Spleen (tissue), 11 donors: ENCODE data around the gene CPLANE1. TPM values are rescaled to one million over a fixed set of nuclear protein-coding genes. Genes with fewer than 3 reads are reported as not detected.

Experiments used
- DNase-seq: peaks from one replicate; pipeline ENCODE4 v3.0.0-alpha.2; 2020
- H3K27ac ChIP-seq, 8 donors: fragments of 200-600 bp; sonication (generic) in 7 of 8; 1 replicate in 4 of 8; 2 replicates in 4 of 8; pipeline versions ENCODE4 v1.5.0 to v1.8.0; 2016 to 2021; ENCODE audit warnings: inconsistent platforms in 4 of 8, mild to moderate bottlenecking in 4 of 8, moderate library complexity in 1 of 8
- H3K27me3 ChIP-seq, 7 donors: fragments of 200-600 bp; sonication (generic) in 6 of 7; replicated peaks in 1 of 7; 1 replicate in 4 of 7; 2 replicates in 3 of 7; pipeline versions ENCODE4 v1.5.0 to v1.8.0; 2016 to 2021; ENCODE audit warnings: inconsistent platforms in 3 of 7, mild to moderate bottlenecking in 1 of 7
- H3K36me3 ChIP-seq, 6 donors: fragments of 200-600 bp; sonication (generic) in 5 of 6; 1 replicate in 4 of 6; 2 replicates in 2 of 6; pipeline versions ENCODE4 v1.5.0 to v1.8.0; 2016 to 2021; ENCODE audit warnings: inconsistent platforms in 2 of 6
- H3K4me1 ChIP-seq, 6 donors: fragments of 200-600 bp; sonication (generic) in 5 of 6; 1 replicate in 3 of 6; 2 replicates in 3 of 6; pipeline versions ENCODE4 v1.5.0 to v1.8.0; 2016 to 2021; ENCODE audit warnings: inconsistent platforms in 3 of 6
- H3K4me3 ChIP-seq, 8 donors: fragments of 200-600 bp; sonication (generic) in 7 of 8; 1 replicate in 4 of 8; 2 replicates in 4 of 8; pipeline versions ENCODE4 v1.5.0 to v1.8.0; 2016 to 2021; ENCODE audit warnings: inconsistent platforms in 4 of 8, mild to moderate bottlenecking in 4 of 8, moderate library complexity in 2 of 8
- H3K9me3 ChIP-seq, 8 donors: fragments of 200-600 bp; sonication (generic) in 7 of 8; 1 replicate in 4 of 8; 2 replicates in 4 of 8; pipeline versions ENCODE4 v1.5.0 to v1.8.0; 2016 to 2021; ENCODE audit warnings: inconsistent platforms in 4 of 8
- POLR2A ChIP-seq, 3 donors: fragments of 450-650 bp; IDR thresholded peaks; one replicate each; pipeline ENCODE4 v1.5.1; 2017; ENCODE audit warnings: antibody characterized with exemption in 3 of 3, mild to moderate bottlenecking in 1 of 3
- POLR2AphosphoS5 ChIP-seq, 3 donors: sonication (generic); formaldehyde crosslinking; IDR thresholded peaks; one replicate each; pipeline ENCODE4 v1.5.1; 2017; ENCODE audit warnings: antibody characterized with exemption in 3 of 3
- WGBS, 5 donors: extraction: QIAGEN DNeasy Blood & Tissue Kit in 3 of 5; methylation state at CpG; one replicate each; pipeline versions ENCODE4 v1.1.5 to v1.1.7; 2013 to 2018; 5-methylcytosine and 5-hydroxymethylcytosine counted together
- intact Hi-C: fragments of 100-400 bp; cut with DNase I; formaldehyde crosslinking; loops from one replicate; pipeline ENCODE4 v1.15.0; 2023; ENCODE audit warnings: low total_unique reads
- polyA plus RNA-seq, 3 donors: library from polyadenylated mRNA; stranded (reverse); fragments of 200-250 nt; gene quantifications; one replicate each; pipeline ENCODE4 v1.2.1, GENCODE V29; 2013
- small RNA-seq, 4 donors: library from RNA; depleted of rRNA; stranded (forward); fragments of <200 nt; gene quantifications; one replicate each; pipeline ENCODE3, GENCODE V24; 2016
- total RNA-seq, 7 donors: library from RNA; depleted of rRNA in 3 of 7; stranded (reverse); fragments of >200 nt in 3 of 7; fragmentation: NEBNext Ultra II Directional in 4 of 7; extraction: Animal tissue kit (Norgen Biotek cat#: 25700) in 4 of 7; gene quantifications; one replicate each; pipeline versions ENCODE4 v1.1.0 to v1.2.1, GENCODE V29; 2016 to 2021
- TF ChIP-seq, protein P1 (sequence below), 11 experiments: fragments of 200-600 bp in 7 of 11; fragments of 450-650 bp in 4 of 11; sonication (generic) in 4 of 11; IDR thresholded peaks in 8 of 11; conservative IDR thresholded peaks in 3 of 11; 1 replicate in 7 of 11; 2 replicates in 4 of 11; pipeline versions ENCODE4 v1.4.0 to v1.8.0; 2016 to 2021; ENCODE audit warnings: antibody characterized with exemption in 11 of 11, inconsistent platforms in 4 of 11, mild to moderate bottlenecking in 1 of 11
- donor health status: healthy with polysubstance abuse.
- donor health status: DM: no; HTN: no; CAD: no; lungs with moderate emphysema.
- donor health status: DM: no; HTN: no; CAD: no.
- donor health status: Bipolar disorder and iron deficiency.
- donor health status: healthy.
- donor health status: DM: no; HTN: no; CAD: no.
- donor health status: DM: yes; HTN: yes; CAD: no.

The CPLANE1 gene
- total and polyA plus RNA-seq, 10 donors = 1.2 to 31.7 (median 19.1) TPM

DNA sequence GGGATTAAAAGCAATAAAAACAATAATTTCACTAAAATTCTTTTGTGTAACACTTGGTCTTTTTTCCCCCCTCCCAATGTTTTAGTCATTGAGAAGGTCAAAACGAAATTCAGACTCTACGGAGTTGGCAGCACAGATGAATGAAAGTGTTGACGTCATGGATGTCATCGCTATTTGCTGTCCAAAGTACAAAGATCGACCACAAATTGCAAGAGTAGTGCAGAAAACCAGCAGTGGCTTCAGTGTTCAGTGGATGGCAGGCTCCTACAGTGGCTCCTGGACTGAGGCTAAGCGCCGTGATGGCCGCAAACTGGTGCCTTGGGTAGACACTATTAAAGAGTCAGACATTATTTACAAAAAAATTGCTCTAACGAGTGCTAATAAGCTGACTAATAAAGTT lies 184.7 kb downstream of the CPLANE1 start:
- 93 to 98% (median 97%) methylated on average over 9 of the region's 9 CpGs for WGBS, 5 donors
- Histone ChIP-seq H3K4me3 (no peak overlapping the region), H3K27ac (no peak overlapping the region), H3K4me1 (no peaks in the 10 kb centered on the region), H3K36me3 (peaks cover 0 to 75% (median 59%) of the 10 kb centered on the region in 6 donors), H3K27me3 (no peaks in the 10 kb centered on the region), H3K9me3 (no peaks in the 10 kb centered on the region)
- DNase-seq = no peak
- TF ChIP-seq, protein P1, sequence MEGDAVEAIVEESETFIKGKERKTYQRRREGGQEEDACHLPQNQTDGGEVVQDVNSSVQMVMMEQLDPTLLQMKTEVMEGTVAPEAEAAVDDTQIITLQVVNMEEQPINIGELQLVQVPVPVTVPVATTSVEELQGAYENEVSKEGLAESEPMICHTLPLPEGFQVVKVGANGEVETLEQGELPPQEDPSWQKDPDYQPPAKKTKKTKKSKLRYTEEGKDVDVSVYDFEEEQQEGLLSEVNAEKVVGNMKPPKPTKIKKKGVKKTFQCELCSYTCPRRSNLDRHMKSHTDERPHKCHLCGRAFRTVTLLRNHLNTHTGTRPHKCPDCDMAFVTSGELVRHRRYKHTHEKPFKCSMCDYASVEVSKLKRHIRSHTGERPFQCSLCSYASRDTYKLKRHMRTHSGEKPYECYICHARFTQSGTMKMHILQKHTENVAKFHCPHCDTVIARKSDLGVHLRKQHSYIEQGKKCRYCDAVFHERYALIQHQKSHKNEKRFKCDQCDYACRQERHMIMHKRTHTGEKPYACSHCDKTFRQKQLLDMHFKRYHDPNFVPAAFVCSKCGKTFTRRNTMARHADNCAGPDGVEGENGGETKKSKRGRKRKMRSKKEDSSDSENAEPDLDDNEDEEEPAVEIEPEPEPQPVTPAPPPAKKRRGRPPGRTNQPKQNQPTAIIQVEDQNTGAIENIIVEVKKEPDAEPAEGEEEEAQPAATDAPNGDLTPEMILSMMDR (IDR thresholded peaks at IDR 0.05 in 8 of 11, conservative IDR thresholded peaks at IDR 0.05 in 3 of 11) = no peak
- TF ChIP-seq POLR2A (IDR thresholded peaks at IDR 0.05) (no peak), POLR2AphosphoS5 (IDR thresholded peaks at IDR 0.05) (no peak)
- intact Hi-C loops = no loop called here

DNA sequence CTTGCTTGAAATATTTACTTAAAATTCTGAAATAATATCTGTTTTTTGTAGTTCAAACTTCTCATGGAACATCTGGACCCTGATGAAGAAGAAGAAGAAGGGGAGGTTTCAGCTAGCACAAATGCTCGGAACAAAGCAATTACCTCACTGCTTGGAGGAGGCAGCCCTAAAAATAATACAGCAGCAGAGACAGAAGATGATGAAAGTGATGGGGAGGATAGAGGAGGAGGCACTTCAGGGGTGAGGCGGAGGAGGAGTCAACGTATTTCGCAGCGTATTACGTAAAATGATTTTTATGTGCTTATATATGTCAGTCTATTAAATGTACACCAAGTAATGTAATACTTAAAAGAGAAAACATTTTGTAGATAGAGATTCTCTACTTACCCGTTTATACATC lies 185.4 kb downstream of the CPLANE1 start:
- Histone ChIP-seq H3K27ac (no peak overlapping the region), H3K4me3 (no peak overlapping the region), H3K9me3 (no peaks in the 10 kb centered on the region), H3K27me3 (no peaks in the 10 kb centered on the region), H3K4me1 (no peaks in the 10 kb centered on the region), H3K36me3 (peaks cover 0 to 82% (median 66%) of the 10 kb centered on the region in 6 donors)
- TF ChIP-seq POLR2A (IDR thresholded peaks at IDR 0.05) = no peak
- TF ChIP-seq, protein P1 (IDR thresholded peaks at IDR 0.05 in 8 of 11, conservative IDR thresholded peaks at IDR 0.05 in 3 of 11) = no peak
- no peak for TF ChIP-seq POLR2AphosphoS5 (IDR thresholded peaks at IDR 0.05)
- intact Hi-C loops = no loop called here
- DNase-seq = no peak
- WGBS, 5 donors = 96 to 98% (median 97%) methylated on average over 7 of the region's 7 CpGs

DNA sequence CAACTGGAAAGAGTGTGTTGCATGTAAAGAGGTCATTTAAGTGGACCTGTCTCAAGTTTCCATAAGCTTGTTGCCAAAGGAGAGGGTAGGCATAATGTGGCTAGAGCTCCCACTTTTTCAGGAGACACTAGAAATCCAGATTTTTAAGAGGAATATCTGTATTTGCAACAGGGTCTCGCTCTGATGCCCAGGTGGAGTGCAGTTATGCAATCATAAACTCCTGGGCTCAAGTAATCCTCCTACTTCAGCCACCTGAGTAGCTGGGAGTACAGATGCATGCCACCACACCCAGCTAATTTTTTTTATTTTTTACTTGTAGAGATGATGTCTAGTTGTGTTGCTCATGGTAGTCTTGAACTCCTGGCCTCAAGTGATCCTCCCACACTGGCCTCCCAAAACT lies 189.1 kb downstream of the CPLANE1 start:
- H3K9me3 ChIP-seq = no peaks in the 10 kb centered on the region
- H3K27me3 ChIP-seq = no peaks in the 10 kb centered on the region
- no peak overlapping the region for H3K4me3 ChIP-seq
- H3K27ac ChIP-seq = no peak overlapping the region
- TF ChIP-seq, protein P1 (IDR thresholded peaks at IDR 0.05 in 8 of 11, conservative IDR thresholded peaks at IDR 0.05 in 3 of 11) = no peak
- TF ChIP-seq POLR2A (IDR thresholded peaks at IDR 0.05) (no peak), POLR2AphosphoS5 (IDR thresholded peaks at IDR 0.05) (no peak)
- WGBS, 5 donors = 96 to 100% (median 97%) methylated on average over 1 of the region's 1 CpG
- H3K4me1 ChIP-seq = no peaks in the 10 kb centered on the region
- intact Hi-C loops = no loop called here
- peaks cover 0 to 100% (median 80%) of the 10 kb centered on the region in 6 donors for H3K36me3 ChIP-seq
- no peak for DNase-seq

DNA sequence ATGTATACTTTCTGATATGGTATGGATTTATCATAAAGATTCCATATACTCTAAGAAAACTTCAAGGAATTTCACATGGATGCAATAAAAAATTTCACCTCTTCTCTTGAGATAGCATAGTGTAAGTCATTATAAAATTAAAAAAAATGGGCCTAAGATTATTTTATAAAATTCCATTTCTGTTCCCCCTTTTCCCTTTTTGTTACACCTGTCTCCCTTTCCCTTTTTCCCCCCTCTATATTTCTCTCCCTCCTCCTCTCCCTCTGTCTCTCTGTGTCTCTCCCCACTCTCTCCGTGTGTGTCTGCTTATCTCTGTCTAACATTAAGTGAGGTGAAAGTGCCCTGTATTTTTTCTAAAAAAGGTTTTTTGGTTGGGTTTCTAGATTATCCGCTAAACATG lies 192.4 kb downstream of the CPLANE1 start:
- peaks cover 2 to 100% (median 76%) of the 10 kb centered on the region in 6 donors for H3K36me3 ChIP-seq
- 83 to 92% (median 90%) methylated on average over 2 of the region's 2 CpGs for WGBS, 5 donors
- H3K4me3 ChIP-seq = no peak overlapping the region
- intact Hi-C loops = no loop called here
- DNase-seq = no peak
- no peaks in the 10 kb centered on the region for H3K27me3 ChIP-seq
- H3K9me3 ChIP-seq = no peaks in the 10 kb centered on the region
- TF ChIP-seq POLR2AphosphoS5 (IDR thresholded peaks at IDR 0.05) = no peak
- no peak overlapping the region for H3K27ac ChIP-seq
- no peaks in the 10 kb centered on the region for H3K4me1 ChIP-seq

Small RNAs within 50 kb of the gene (small RNA-seq; reads per million reads assigned to genes)
- 0 reads per million in 4 donors for gene C8orf59P2

Other genes starting within 250 kb of the CPLANE1 start
- gene NUP155, start 121.7 kb upstream of the CPLANE1 start, total RNA-seq = 10 to 100 TPM; 22.9 to 28.8 (median 24.8) TPM
- 1 to 10 TPM; 2.9 to 4.5 (median 3.5) TPM for gene NUP155, start 121.7 kb upstream of the CPLANE1 start, polyA plus RNA-seq
- gene WDR70, start 129.9 kb upstream of the CPLANE1 start, total RNA-seq = 10 to 100 TPM; 32.6 to 51.7 (median 35.7) TPM
- gene WDR70, start 129.9 kb upstream of the CPLANE1 start, polyA plus RNA-seq = 10 to 100 TPM; 24.7 to 33.0 (median 25.0) TPM